Common myeloid progenitor, CD34-positive (primary cell): Measurements from ENCODE around the gene CCDC187.

Experiments
- CTCF ChIA-PET: fragments of 350-600 bp; sonication (Branson Sonifier 250); formaldehyde crosslinking; loops from one replicate; lab custom pipeline; 2021; ENCODE audit warnings: antibody characterized with exemption; lab: Charles Lee
- POLR2A ChIA-PET: fragments of 350-600 bp; sonication (Branson Sonifier 250); formaldehyde crosslinking; loops from one replicate; lab custom pipeline; 2021; ENCODE audit warnings: antibody characterized with exemption; lab: Charles Lee
- DNase-seq, 3 donors: peaks; one replicate each; pipeline versions ENCODE4 v3.0.0 to v3.0.0-alpha.2; 2013
- H3K27ac ChIP-seq, 2 experiments: 1 replicate in 1 of 2; 2 replicates in 1 of 2; pipeline ENCODE4 v1.7.0; 2013; ENCODE audit warnings: inconsistent platforms in 2 of 2, low read length in 2 of 2, mild to moderate bottlenecking in 2 of 2, low read depth in 1 of 2, moderate library complexity in 1 of 2; ENCODE audit not compliant: severe bottlenecking in 2 of 2, insufficient read depth in 1 of 2, poor library complexity in 1 of 2
- H3K27me3 ChIP-seq, 5 experiments: replicated peaks in 2 of 5; 1 replicate in 3 of 5; 2 replicates in 2 of 5; pipeline versions ENCODE4 v1.6.1 to v1.7.0; 2013; ENCODE audit warnings: low read length in 4 of 5, mild to moderate bottlenecking in 2 of 5, moderate library complexity in 2 of 5, inconsistent platforms in 1 of 5; ENCODE audit not compliant: insufficient read depth in 5 of 5, control insufficient read depth in 4 of 5
- H3K36me3 ChIP-seq, 4 experiments: 1 replicate in 2 of 4; 2 replicates in 2 of 4; pipeline versions ENCODE4 v1.6.1 to v1.7.0; 2013; ENCODE audit warnings: low read length in 3 of 4, control low read depth in 1 of 4, mild to moderate bottlenecking in 1 of 4; ENCODE audit not compliant: control insufficient read depth in 4 of 4, insufficient read depth in 4 of 4
- H3K4me1 ChIP-seq, 4 experiments: 1 replicate in 3 of 4; 2 replicates in 1 of 4; pipeline versions ENCODE4 v1.6.1 to v1.7.1; 2013; ENCODE audit warnings: low read length in 3 of 4, mild to moderate bottlenecking in 3 of 4, control low read depth in 1 of 4, inconsistent platforms in 1 of 4, moderate library complexity in 1 of 4; ENCODE audit not compliant: control insufficient read depth in 4 of 4, insufficient read depth in 4 of 4; ENCODE audit errors: control extremely low read depth in 1 of 4
- H3K4me3 ChIP-seq, 7 experiments: 1 replicate in 4 of 7; 2 replicates in 3 of 7; pipeline versions ENCODE4 v1.5.1 to v1.7.0; 2013; ENCODE audit warnings: mild to moderate bottlenecking in 7 of 7, low read length in 6 of 7, moderate library complexity in 6 of 7, inconsistent platforms in 2 of 7, low read depth in 2 of 7, control low read depth in 1 of 7; ENCODE audit not compliant: insufficient read depth in 4 of 7, control insufficient read depth in 1 of 7; ENCODE audit errors: extremely low read depth in 1 of 7
- H3K9me3 ChIP-seq, 5 experiments: 1 replicate in 4 of 5; 2 replicates in 1 of 5; pipeline versions ENCODE4 v1.6.1 to v1.7.1; 2013; ENCODE audit warnings: low read length in 4 of 5, mild to moderate bottlenecking in 2 of 5, inconsistent platforms in 1 of 5, low read depth in 1 of 5, moderate library complexity in 1 of 5; ENCODE audit not compliant: control insufficient read depth in 4 of 5, insufficient read depth in 2 of 5; ENCODE audit errors: control extremely low read depth in 1 of 5
- WGBS: methylation state at CpG from one replicate; pipeline ENCODE4 v1.1.5; 2013; ENCODE audit not compliant: insufficient coverage; 5-methylcytosine and 5-hydroxymethylcytosine counted together

The CCDC187 gene

GRCh38 chr9:136280535-136281315, 23.2 kb downstream of the CCDC187 start:
- peaks cover 0 to 20% (median 6%) of the 10 kb centered on the region in 4 experiments for H3K4me1 ChIP-seq
- no peak overlapping the region for H3K27ac ChIP-seq
- CTCF ChIA-PET, result interaction anchor here (0.8 to 1.4 kb wide), 4 partner anchors 12 to 298 kb away, joined by 3 read pairs; no protein-coding TSS in a partner anchor
- POLR2A ChIA-PET, result no interaction called here
- H3K27me3 ChIP-seq, result peaks cover 0 to 3% (median 0%) of the 10 kb centered on the region in 5 experiments
- no peak overlapping the region for H3K4me3 ChIP-seq
- 95% methylated on average over 12 of the region's 16 CpGs for WGBS
- H3K9me3 ChIP-seq, result no peaks in the 10 kb centered on the region
- H3K36me3 ChIP-seq, result no peaks in the 10 kb centered on the region
- no peak for DNase-seq

DNA sequence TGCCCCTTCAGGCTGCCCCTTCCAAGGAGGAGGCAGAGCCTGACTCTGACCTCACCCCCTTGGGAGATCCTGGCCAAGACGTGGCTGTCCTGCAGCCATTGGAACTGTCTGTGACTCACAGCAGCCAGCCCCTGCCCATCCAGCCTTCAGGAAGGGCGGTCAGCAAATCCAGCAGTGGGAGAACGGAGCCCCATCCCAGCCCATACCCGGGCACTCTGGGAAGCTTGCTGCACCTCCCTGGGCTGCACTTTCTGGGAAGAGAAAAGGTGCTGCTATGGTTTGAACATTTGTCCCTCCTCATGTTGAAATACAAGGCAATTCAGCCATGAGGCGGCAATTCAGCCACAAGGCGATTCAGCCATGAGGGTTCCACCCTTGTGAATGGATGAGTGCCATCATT, 24.4 kb downstream of the CCDC187 start:
- ChIA-PET CTCF (interaction anchor here (1.2 to 2.4 kb wide), 2 partner anchors 13 to 20 kb away, joined by 8 to 21 read pairs; no protein-coding TSS in a partner anchor), POLR2A (no interaction called here)
- Histone ChIP-seq H3K9me3 (no peaks in the 10 kb centered on the region), H3K27me3 (peaks cover 0 to 3% (median 0%) of the 10 kb centered on the region in 5 experiments), H3K4me1 (peaks cover 0 to 20% (median 6%) of the 10 kb centered on the region in 4 experiments), H3K27ac (no peak overlapping the region), H3K36me3 (no peaks in the 10 kb centered on the region), H3K4me3 (no peak overlapping the region)
- no peak for DNase-seq
- 96% methylated on average over 6 of the region's 6 CpGs for WGBS

GRCh38 chr9:136278894-136279293, 25.0 kb downstream of the CCDC187 start:
- Histone ChIP-seq H3K36me3 (no peaks in the 10 kb centered on the region), H3K27ac (no peak overlapping the region), H3K4me3 (no peak overlapping the region), H3K27me3 (peaks cover 0 to 3% (median 0%) of the 10 kb centered on the region in 5 experiments), H3K9me3 (no peaks in the 10 kb centered on the region), H3K4me1 (peaks cover 0 to 19% (median 6%) of the 10 kb centered on the region in 4 experiments)
- DNase-seq, result no peak
- no CpG with 5 or more reads among the region's 1 CpG for WGBS
- CTCF ChIA-PET, result interaction anchor here (1.1 to 2.4 kb wide), 3 partner anchors 12 to 146 kb away, joined by 3 to 21 read pairs (median 8); no protein-coding TSS in a partner anchor
- POLR2A ChIA-PET, result no interaction called here

DNA sequence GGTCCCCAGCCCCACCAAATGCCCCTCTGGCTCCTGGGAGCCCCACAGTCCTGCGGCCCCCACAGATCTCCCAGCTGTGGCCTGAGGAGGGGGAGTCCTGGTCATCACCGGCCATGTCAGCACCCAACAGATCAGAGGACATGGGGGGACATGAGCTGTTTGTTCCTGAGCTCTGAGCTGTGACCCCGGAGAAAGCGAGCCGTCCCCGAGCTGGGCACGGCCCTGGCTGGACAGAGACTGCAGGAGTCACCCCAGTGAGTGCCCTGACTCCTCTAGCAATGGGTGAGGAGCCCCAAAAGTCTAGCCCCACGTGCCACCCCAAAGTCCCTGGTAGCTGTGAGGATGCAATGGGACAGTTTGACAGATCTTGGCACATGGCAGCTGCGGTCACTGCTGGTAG, 25.7 kb downstream of the CCDC187 start:
- H3K36me3 ChIP-seq, result no peaks in the 10 kb centered on the region
- H3K27me3 ChIP-seq, result peaks cover 0 to 3% (median 0%) of the 10 kb centered on the region in 5 experiments
- 93% methylated on average over 8 of the region's 9 CpGs for WGBS
- no peak overlapping the region for H3K27ac ChIP-seq
- H3K9me3 ChIP-seq, result no peaks in the 10 kb centered on the region
- H3K4me1 ChIP-seq, result peaks cover 0 to 13% (median 4%) of the 10 kb centered on the region in 4 experiments
- H3K4me3 ChIP-seq, result no peak overlapping the region
- POLR2A ChIA-PET, result no interaction called here
- no peak for DNase-seq
- CTCF ChIA-PET, result interaction anchor here (0.8 to 2.4 kb wide), 6 partner anchors 11 to 146 kb away, joined by 3 to 21 read pairs (median 4); no protein-coding TSS in a partner anchor

DNA sequence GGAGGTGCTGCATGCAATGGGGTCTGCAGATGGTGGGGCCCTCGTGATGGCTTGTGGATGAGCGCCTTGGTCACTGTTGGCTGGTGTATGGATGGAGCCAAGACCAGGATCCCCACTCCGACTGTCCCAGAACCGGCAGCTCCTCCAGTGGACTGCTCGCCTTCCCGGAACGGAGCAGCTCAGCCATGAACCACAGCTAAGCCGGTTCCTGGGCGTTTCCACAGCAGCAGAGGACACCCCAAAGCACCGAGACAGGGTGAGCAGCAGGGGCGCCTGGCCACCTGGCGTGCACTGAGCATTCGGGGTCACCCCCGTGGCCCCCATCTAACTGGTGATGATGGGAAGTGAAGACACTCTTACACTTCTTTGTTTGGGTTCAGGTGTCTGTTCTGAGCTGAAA, 26.1 kb downstream of the CCDC187 start:
- no peaks in the 10 kb centered on the region for H3K9me3 ChIP-seq
- 94% methylated on average over 12 of the region's 14 CpGs for WGBS
- ChIA-PET POLR2A (no interaction called here), CTCF (interaction anchor here (0.8 to 2.4 kb wide), 6 partner anchors 11 to 145 kb away, joined by 3 to 21 read pairs (median 4); no protein-coding TSS in a partner anchor)
- H3K4me3 ChIP-seq, result no peak overlapping the region
- H3K36me3 ChIP-seq, result no peaks in the 10 kb centered on the region
- H3K27ac ChIP-seq, result no peak overlapping the region
- H3K27me3 ChIP-seq, result peaks cover 0 to 3% (median 0%) of the 10 kb centered on the region in 5 experiments
- DNase-seq, result no peak
- H3K4me1 ChIP-seq, result peaks cover 0 to 10% (median 3%) of the 10 kb centered on the region in 4 experiments

GRCh38 chr9:136276716-136277115, 27.2 kb downstream of the CCDC187 start:
- H3K4me3 ChIP-seq, result no peak overlapping the region
- 96% methylated on average over 7 of the region's 11 CpGs for WGBS
- ChIA-PET CTCF (interaction anchor here (1.8 to 2.8 kb wide), 2 partner anchors 8 to 51 kb away, joined by 5 to 6 read pairs; no protein-coding TSS in a partner anchor), POLR2A (no interaction called here)
- no peak for DNase-seq
- H3K27ac ChIP-seq, result no peak overlapping the region
- H3K9me3 ChIP-seq, result no peaks in the 10 kb centered on the region
- H3K36me3 ChIP-seq, result no peaks in the 10 kb centered on the region
- H3K4me1 ChIP-seq, result no peaks in the 10 kb centered on the region
- H3K27me3 ChIP-seq, result peaks cover 0 to 3% (median 0%) of the 10 kb centered on the region in 5 experiments
